SU-DHL-6 (cell line): ENCODE data around the gene CSF1R.

Source experiments
- CTCF ChIP-seq: fragments of 200-600 bp; sonication (generic); IDR thresholded peaks from one replicate; pipeline ENCODE4 v1.5.1; 2017; ENCODE audit warnings: antibody characterized with exemption, mild to moderate bottlenecking, low read length, moderate library complexity; ENCODE audit not compliant: insufficient read depth, poor library complexity, severe bottlenecking
- EZH2phosphoT487 ChIP-seq: fragments of 200-600 bp; sonication (generic), shearing (Covaris generic); conservative IDR thresholded peaks from 2 replicates; pipeline ENCODE4 v1.6.1; 2018; ENCODE audit warnings: mild to moderate bottlenecking, antibody characterized with exemption, low read length, moderate library complexity, mixed read lengths

- TF ChIP-seq CTCF (no peak), EZH2phosphoT487 (no peak)
Observed at GRCh38 chr5:150015415-150015814, 70.9 kb downstream of the CSF1R start.
